ENCODE results near the gene TRIM5. TPM values are rescaled to one million over a fixed set of nuclear protein-coding genes. Genes with fewer than 3 reads are reported as not detected.

The TRIM5 gene
- total and polyA plus RNA-seq, 2 donors (not counting 3 experiments of a cell fraction or from before 2014, with no cell fraction given): 54.5 to 57.3 TPM

- Histone ChIP-seq H3K4me1 (ENCODE audit: control insufficient read depth, extremely low read depth, insufficient read depth, low read length) (no peaks in the 10 kb centered on the region), H3K27ac (ENCODE audit: insufficient read depth, low read depth, low read length) (no peak overlapping the region), H3K4me2 (ENCODE audit: insufficient read depth, low read length) (no peak overlapping the region), H3K79me2 (ENCODE audit: control insufficient read depth, insufficient read depth, low read length) (no peaks in the 10 kb centered on the region), H3K9ac (replicated peaks; ENCODE audit: extremely low read depth, insufficient read depth, low read length) (no peak overlapping the region), H3K4me3 (replicated peaks in 1 of 3; ENCODE audit: insufficient read depth in 1 of 3, low read depth in 1 of 3, low read length in 3 of 3) (no peak overlapping the region), H2AFZ (ENCODE audit: low read depth, low read length) (no peak overlapping the region), H3K27me3 (ENCODE audit: control insufficient read depth in 2 of 2, insufficient read depth in 2 of 2, low read length in 2 of 2) (no peaks in the 10 kb centered on the region), H3K36me3 (ENCODE audit: control insufficient read depth in 2 of 2, extremely low read depth in 1 of 2, insufficient read depth in 2 of 2, low read length in 2 of 2) (no peaks in the 10 kb centered on the region), H3K9me3 (replicated peaks; ENCODE audit: control insufficient read depth, insufficient read depth, low read length) (no peaks in the 10 kb centered on the region), H3K9me1 (replicated peaks; ENCODE audit: control insufficient read depth, extremely low read depth, insufficient read depth, low read length) (no peaks in the 10 kb centered on the region), H4K20me1 (replicated peaks; ENCODE audit: control insufficient read depth, extremely low read depth, insufficient read depth, low read length) (no peaks in the 10 kb centered on the region)
- BruUV-seq (replicated peaks): no TSS peak
- ChIA-PET CTCF (interaction anchor here (1.2 kb wide), 1 partner anchor 26 kb away, joined by 3 read pairs; no protein-coding TSS in a partner anchor), POLR2A (no interaction called here)
- intact Hi-C loops (cut with micrococcal nuclease) (no loop called here), dilution Hi-C loops (cut with MboI; ENCODE audit: extremely low pct_ligation_motif_present, low sequenced_read_pairs) (no loop called here)
- TF ChIP-seq POLR2A (IDR thresholded peaks at IDR 0.05; ENCODE audit: low read depth, low read length): no peak
- TF ChIP-seq POLR2AphosphoS5 (IDR thresholded peaks at IDR 0.05; ENCODE audit: insufficient read depth, low read depth, low read length): no peak
- no peak for TF ChIP-seq FOS (IDR thresholded peaks at IDR 0.05; ENCODE audit: borderline replicate concordance, insufficient read depth, low read length)
- FAIRE-seq: no peak
- DNase-seq (ENCODE audit: low read depth, low spot score): no peak
Measured at GRCh38 chr11:5655474-5655873, 29.4 kb downstream of the TRIM5 start.

- no peak overlapping the region for H3K9ac ChIP-seq (replicated peaks; ENCODE audit: extremely low read depth, insufficient read depth, low read length)
- no peak for FAIRE-seq
- no peaks in the 10 kb centered on the region for H3K4me1 ChIP-seq (ENCODE audit: control insufficient read depth, extremely low read depth, insufficient read depth, low read length)
- POLR2A ChIA-PET: no interaction called here
- no peaks in the 10 kb centered on the region for H3K9me3 ChIP-seq (replicated peaks; ENCODE audit: control insufficient read depth, insufficient read depth, low read length)
- H2AFZ ChIP-seq (ENCODE audit: low read depth, low read length): no peak overlapping the region
- H3K9me1 ChIP-seq (replicated peaks; ENCODE audit: control insufficient read depth, extremely low read depth, insufficient read depth, low read length): no peaks in the 10 kb centered on the region
- no peak overlapping the region for H3K4me3 ChIP-seq (replicated peaks in 1 of 3; ENCODE audit: insufficient read depth in 1 of 3, low read depth in 1 of 3, low read length in 3 of 3)
- H4K20me1 ChIP-seq (replicated peaks; ENCODE audit: control insufficient read depth, extremely low read depth, insufficient read depth, low read length): no peaks in the 10 kb centered on the region
- CTCF ChIA-PET: no interaction called here
- H3K79me2 ChIP-seq (ENCODE audit: control insufficient read depth, insufficient read depth, low read length): no peaks in the 10 kb centered on the region
- no peaks in the 10 kb centered on the region for H3K27me3 ChIP-seq (ENCODE audit: control insufficient read depth in 2 of 2, insufficient read depth in 2 of 2, low read length in 2 of 2)
- H3K4me2 ChIP-seq (ENCODE audit: insufficient read depth, low read length): no peak overlapping the region
- BruUV-seq (replicated peaks): no TSS peak
- dilution Hi-C loops (cut with MboI; ENCODE audit: extremely low pct_ligation_motif_present, low sequenced_read_pairs) (no loop called here), intact Hi-C loops (cut with micrococcal nuclease) (no loop called here)
- DNase-seq (ENCODE audit: low read depth, low spot score): no peak
- TF ChIP-seq POLR2A (IDR thresholded peaks at IDR 0.05; ENCODE audit: low read depth, low read length) (no peak), EZH2 (IDR thresholded peaks at IDR 0.05; ENCODE audit: borderline replicate concordance, low read depth, low read length, severe bottlenecking) (no peak), GATA2 (IDR thresholded peaks at IDR 0.05; ENCODE audit: insufficient read depth, insufficient read length, low read depth, low read length) (no peak), MAX (IDR thresholded peaks at IDR 0.05; ENCODE audit: insufficient read depth, insufficient read length) (no peak), JUN (IDR thresholded peaks at IDR 0.05; ENCODE audit: borderline replicate concordance, insufficient read depth, insufficient read length, low read depth) (no peak), POLR2AphosphoS5 (IDR thresholded peaks at IDR 0.05; ENCODE audit: insufficient read depth, low read depth, low read length) (no peak), CTCF (IDR thresholded peaks at IDR 0.05; ENCODE audit: extremely low read depth in 1 of 2, insufficient read depth in 1 of 2, low read depth in 1 of 2, low read length in 2 of 2) (no peak)
- H3K36me3 ChIP-seq (ENCODE audit: control insufficient read depth in 2 of 2, extremely low read depth in 1 of 2, insufficient read depth in 2 of 2, low read length in 2 of 2): no peaks in the 10 kb centered on the region
- no peak overlapping the region for H3K27ac ChIP-seq (ENCODE audit: insufficient read depth, low read depth, low read length)
Measured at GRCh38 chr11:5646139-5646538, 38.7 kb downstream of the TRIM5 start.
